H1 (cell line): ENCODE measurements around the gene KCTD3. TPM values are rescaled to one million over a fixed set of nuclear protein-coding genes. Genes with fewer than 3 reads are reported as not detected.

Experiments used
- CBX8 ChIP-seq: fragments of 300-800, 300-1000 bp; sonication (generic); IDR thresholded peaks from 2 replicates; pipeline ENCODE4 v1.7.1; 2016; ENCODE audit warnings: low read depth, low read length, borderline replicate concordance
- CHD1 ChIP-seq: IDR thresholded peaks from 2 replicates; pipeline ENCODE4 v1.6.1; 2012; ENCODE audit warnings: low read depth, low read length, improper control_type of control experiment
- CHD7 ChIP-seq: fragments of 300-600 bp; sonication (generic); IDR thresholded peaks from 2 replicates; pipeline ENCODE4 v1.7.1; 2012; ENCODE audit warnings: low read length, moderate library complexity, mild to moderate bottlenecking, inconsistent platforms; ENCODE audit not compliant: insufficient replicate concordance
- MAFK ChIP-seq: IDR thresholded peaks from 2 replicates; pipeline ENCODE4 v1.6.1; 2012; ENCODE audit warnings: low read depth, mild to moderate bottlenecking, improper control_type of control experiment, low read length
- PHF8 ChIP-seq: fragments of 200-600 bp; sonication (generic); conservative IDR thresholded peaks from 2 replicates; pipeline ENCODE4 v1.7.1; 2012; ENCODE audit warnings: low read depth, mild to moderate bottlenecking, inconsistent platforms, low read length, moderate library complexity
- YY1 ChIP-seq: IDR thresholded peaks from 2 replicates; pipeline ENCODE4 v1.6.1; 2011; ENCODE audit warnings: low read depth, mild to moderate bottlenecking, low read length
- polyA plus RNA-seq, 7 experiments: library from polyadenylated mRNA; depleted of rRNA in 3 of 7; stranded (reverse) in 5 of 7; unstranded in 2 of 7; fragments of >200 nt in 5 of 7; fragments of 200-250 nt in 2 of 7; gene quantifications; 1 replicate in 5 of 7; 2 replicates in 1 of 7; 4 replicates in 1 of 7; pipeline versions ENCODE4 v1.2.1 to v1.2.3, GENCODE V29; 2011 to 2013; ENCODE audit warnings: missing spikeins in 2 of 7, mixed read lengths in 2 of 7
- total RNA-seq: library from RNA; stranded (reverse); fragmentation: NEBNext Ultra II Directional; extraction: Animal tissue kit (Norgen Biotek cat#: 25700); gene quantifications from 2 replicates; pipeline ENCODE4 v1.2.1, GENCODE V29; 2021

The KCTD3 gene
- total and polyA plus RNA-seq, 2 of the 8 experiments (the other 6 are each of a cell fraction or from before 2014, with no cell fraction given): 43.0 to 55.6 TPM

DNA sequence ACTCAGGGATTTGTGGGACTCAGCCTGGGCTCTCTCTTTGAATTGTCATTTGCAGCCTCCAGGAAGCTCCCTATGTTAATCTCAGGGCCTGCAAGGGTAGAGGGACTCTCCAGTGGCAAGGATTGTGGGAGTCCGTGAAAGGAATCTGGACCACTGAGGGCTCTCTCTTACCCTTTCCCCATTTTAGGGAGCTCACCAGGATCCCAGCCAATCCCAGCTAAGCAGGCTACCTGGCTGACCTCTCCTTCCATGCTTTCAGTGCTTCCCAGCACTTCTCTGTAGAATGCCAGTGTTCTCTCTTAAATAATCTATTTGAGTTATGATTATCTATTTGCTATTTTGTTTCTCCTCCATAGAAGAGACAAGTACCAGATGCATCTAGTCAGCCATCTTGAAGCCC, 9.6 kb upstream of the KCTD3 start (continued):
- no peak for TF ChIP-seq CHD7
- no peak for TF ChIP-seq PHF8
- TF ChIP-seq CBX8: no peak
- no peak for TF ChIP-seq MAFK
- no peak for TF ChIP-seq CHD1
- no peak for TF ChIP-seq YY1
